GM12872 (cell line): ENCODE results near the gene KCNK7.

ENCODE experiments used
- TF ChIP-seq, protein P1 (sequence below): IDR thresholded peaks from 3 replicates; pipeline ENCODE4 v1.5.1; 2011; ENCODE audit warnings: low read depth, mild to moderate bottlenecking, low read length, moderate library complexity; ENCODE audit not compliant: insufficient read depth

The KCNK7 gene

GRCh38 chr11:65546217-65546958, 49.2 kb downstream of the KCNK7 start:
- TF ChIP-seq, protein P1, sequence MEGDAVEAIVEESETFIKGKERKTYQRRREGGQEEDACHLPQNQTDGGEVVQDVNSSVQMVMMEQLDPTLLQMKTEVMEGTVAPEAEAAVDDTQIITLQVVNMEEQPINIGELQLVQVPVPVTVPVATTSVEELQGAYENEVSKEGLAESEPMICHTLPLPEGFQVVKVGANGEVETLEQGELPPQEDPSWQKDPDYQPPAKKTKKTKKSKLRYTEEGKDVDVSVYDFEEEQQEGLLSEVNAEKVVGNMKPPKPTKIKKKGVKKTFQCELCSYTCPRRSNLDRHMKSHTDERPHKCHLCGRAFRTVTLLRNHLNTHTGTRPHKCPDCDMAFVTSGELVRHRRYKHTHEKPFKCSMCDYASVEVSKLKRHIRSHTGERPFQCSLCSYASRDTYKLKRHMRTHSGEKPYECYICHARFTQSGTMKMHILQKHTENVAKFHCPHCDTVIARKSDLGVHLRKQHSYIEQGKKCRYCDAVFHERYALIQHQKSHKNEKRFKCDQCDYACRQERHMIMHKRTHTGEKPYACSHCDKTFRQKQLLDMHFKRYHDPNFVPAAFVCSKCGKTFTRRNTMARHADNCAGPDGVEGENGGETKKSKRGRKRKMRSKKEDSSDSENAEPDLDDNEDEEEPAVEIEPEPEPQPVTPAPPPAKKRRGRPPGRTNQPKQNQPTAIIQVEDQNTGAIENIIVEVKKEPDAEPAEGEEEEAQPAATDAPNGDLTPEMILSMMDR: no peak

DNA sequence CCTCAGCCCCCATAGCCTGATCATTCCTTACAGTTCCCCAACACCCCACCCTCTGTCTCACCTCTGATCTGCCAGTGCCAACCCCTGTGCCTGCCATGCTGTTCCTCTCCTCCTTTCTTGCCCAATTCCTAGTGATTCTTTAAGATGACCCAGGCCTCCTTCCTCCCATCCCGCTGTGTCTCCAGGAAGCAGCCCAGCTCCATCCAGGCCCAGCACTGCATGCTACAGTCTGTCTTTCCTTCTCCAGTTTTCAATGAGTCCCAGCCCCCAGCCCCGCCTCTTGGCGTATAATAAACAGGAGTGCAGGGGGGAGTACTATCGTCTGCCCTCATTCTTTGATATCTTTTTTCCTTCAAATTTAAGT, 49.8 kb downstream of the KCNK7 start:
- TF ChIP-seq, protein P1: no peak
